OCI-LY1 (cell line): ENCODE data around the gene FAM120C.

Experiments
- H2AFZ ChIP-seq: fragments of 200-600 bp; sonication (generic), shearing (Covaris generic); 2 replicates; pipeline ENCODE4 v1.6.0; 2014; ENCODE audit warnings: antibody characterized with exemption, mild to moderate bottlenecking, low read length
- H3F3A ChIP-seq: fragments of 200-600 bp; sonication (generic), shearing (Covaris generic); 2 replicates; pipeline ENCODE4 v1.6.0; 2014; ENCODE audit warnings: mild to moderate bottlenecking, antibody characterized with exemption, low read length, moderate library complexity; ENCODE audit not compliant: insufficient read depth
- H3K27ac ChIP-seq: fragments of 200-600 bp; sonication (generic); 2 replicates; pipeline ENCODE4 v1.5.1; 2014; ENCODE audit warnings: low read length, mixed run types, mild to moderate bottlenecking, low read depth; ENCODE audit not compliant: poor library complexity, severe bottlenecking
- H3K27me3 ChIP-seq: fragments of 200-600 bp; sonication (generic); 2 replicates; pipeline ENCODE4 v1.6.0; 2014; ENCODE audit warnings: antibody characterized with exemption, mild to moderate bottlenecking, low read length, moderate library complexity; ENCODE audit not compliant: insufficient read depth
- H3K36me3 ChIP-seq: fragments of 200-600 bp; sonication (generic); 2 replicates; pipeline ENCODE4 v1.6.1; 2014; ENCODE audit warnings: mild to moderate bottlenecking, antibody characterized with exemption, low read length, moderate library complexity, mixed read lengths; ENCODE audit not compliant: insufficient read depth
- H3K4me1 ChIP-seq: fragments of 200-600 bp; sonication (generic); 2 replicates; pipeline ENCODE4 v1.5.1; 2014; ENCODE audit warnings: mild to moderate bottlenecking, low read length, moderate library complexity; ENCODE audit not compliant: insufficient read depth, severe bottlenecking
- H3K4me2 ChIP-seq: fragments of 200-600 bp; sonication (generic), shearing (Covaris generic); 2 replicates; pipeline ENCODE4 v1.6.1; 2014; ENCODE audit warnings: low read length
- H3K4me3 ChIP-seq: fragments of 200-600 bp; sonication (generic); 2 replicates; pipeline ENCODE4 v1.5.1; 2014; ENCODE audit warnings: low read length, low read depth, mild to moderate bottlenecking, mixed read lengths; ENCODE audit not compliant: poor library complexity, severe bottlenecking
- H3K79me2 ChIP-seq: fragments of 200-600 bp; shearing (Covaris generic); 2 replicates; pipeline ENCODE4 v1.6.1; 2016; ENCODE audit warnings: mixed run types, low read length, mixed read lengths; ENCODE audit not compliant: insufficient read depth
- H3K9ac ChIP-seq: fragments of 200-600 bp; sonication (generic), shearing (Covaris generic); 2 replicates; pipeline ENCODE4 v1.6.1; 2014; ENCODE audit warnings: mild to moderate bottlenecking, low read length, mixed read lengths
- H3K9me2 ChIP-seq: fragments of 200-600 bp; sonication (generic), shearing (Covaris generic); 2 replicates; pipeline ENCODE4 v1.6.1; 2014; ENCODE audit warnings: low read depth, mild to moderate bottlenecking, low read length, mixed read lengths
- H3K9me3 ChIP-seq: fragments of 200-600 bp; shearing (Covaris generic); 2 replicates; pipeline ENCODE4 v1.6.1; 2014; ENCODE audit warnings: low read length, mixed read lengths
- H4K20me1 ChIP-seq: fragments of 200-600 bp; sonication (generic), shearing (Covaris generic); 2 replicates; pipeline ENCODE4 v1.6.0; 2016; ENCODE audit warnings: mild to moderate bottlenecking, low read length; ENCODE audit not compliant: insufficient read depth
- EZH2 ChIP-seq: fragments of 200-600 bp; sonication (generic), shearing (Covaris generic); IDR thresholded peaks from 2 replicates; pipeline ENCODE4 v1.8.0; 2017; ENCODE audit warnings: borderline replicate concordance, mixed run types, mild to moderate bottlenecking, antibody characterized with exemption, low read length, moderate library complexity, mixed read lengths
- TF ChIP-seq, protein P1 (sequence below): fragments of 200-600 bp; sonication (generic), shearing (Covaris generic); IDR thresholded peaks from 2 replicates; pipeline ENCODE4 v1.5.1; 2017; ENCODE audit warnings: mild to moderate bottlenecking, antibody characterized with exemption, low read length, moderate library complexity, mixed read lengths

Gene FAM120C

DNA sequence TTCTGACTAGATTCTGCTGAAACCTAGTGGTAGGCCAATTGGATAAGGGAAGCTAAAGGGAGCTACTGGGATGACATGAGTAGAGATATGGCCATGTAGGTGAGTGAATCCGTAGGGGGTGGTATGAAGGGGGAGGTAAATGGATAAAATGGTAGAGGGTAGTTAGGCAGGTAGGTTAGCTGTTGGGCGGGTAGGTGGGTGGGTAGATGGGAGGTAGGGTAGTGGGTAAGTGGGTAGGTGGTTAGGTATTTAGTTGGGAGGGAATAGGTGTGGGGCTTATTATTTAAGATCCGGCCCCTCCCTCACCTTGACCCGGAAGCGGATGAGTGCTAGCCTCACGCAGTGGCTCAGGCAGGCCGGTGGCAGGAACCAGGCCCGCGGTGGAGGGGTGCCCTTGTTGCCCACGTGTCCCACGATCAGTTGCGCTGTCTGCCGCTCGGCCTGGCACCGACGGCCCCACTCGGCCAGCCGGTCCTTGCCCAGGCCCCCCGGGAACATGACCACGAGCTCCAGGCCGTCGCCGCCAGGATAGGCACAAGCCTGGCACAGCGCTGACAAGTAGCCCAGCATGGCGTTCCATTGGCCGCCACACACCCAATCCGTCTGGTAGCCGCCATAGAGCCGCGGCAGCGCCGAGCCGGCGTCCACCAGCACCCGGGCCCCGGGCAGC is 725 bp downstream of the FAM120C start:
- Histone ChIP-seq H3K9ac (peak overlapping the region; percentile 98), H3K4me1 (peaks cover 34% of the 10 kb centered on the region), H2AFZ (no peak overlapping the region), H3K4me3 (peak overlapping the region; percentile 87), H3K9me3 (no peaks in the 10 kb centered on the region), H3K27ac (peak overlapping the region; percentile 64), H3K9me2 (no peaks in the 10 kb centered on the region), H3F3A (no peaks in the 10 kb centered on the region), H3K4me2 (peak overlapping the region; percentile 85), H4K20me1 (no peaks in the 10 kb centered on the region), H3K36me3 (peaks cover 25% of the 10 kb centered on the region), H3K27me3 (no peaks in the 10 kb centered on the region), H3K79me2 (peaks cover 41% of the 10 kb centered on the region)
- TF ChIP-seq, protein P1, sequence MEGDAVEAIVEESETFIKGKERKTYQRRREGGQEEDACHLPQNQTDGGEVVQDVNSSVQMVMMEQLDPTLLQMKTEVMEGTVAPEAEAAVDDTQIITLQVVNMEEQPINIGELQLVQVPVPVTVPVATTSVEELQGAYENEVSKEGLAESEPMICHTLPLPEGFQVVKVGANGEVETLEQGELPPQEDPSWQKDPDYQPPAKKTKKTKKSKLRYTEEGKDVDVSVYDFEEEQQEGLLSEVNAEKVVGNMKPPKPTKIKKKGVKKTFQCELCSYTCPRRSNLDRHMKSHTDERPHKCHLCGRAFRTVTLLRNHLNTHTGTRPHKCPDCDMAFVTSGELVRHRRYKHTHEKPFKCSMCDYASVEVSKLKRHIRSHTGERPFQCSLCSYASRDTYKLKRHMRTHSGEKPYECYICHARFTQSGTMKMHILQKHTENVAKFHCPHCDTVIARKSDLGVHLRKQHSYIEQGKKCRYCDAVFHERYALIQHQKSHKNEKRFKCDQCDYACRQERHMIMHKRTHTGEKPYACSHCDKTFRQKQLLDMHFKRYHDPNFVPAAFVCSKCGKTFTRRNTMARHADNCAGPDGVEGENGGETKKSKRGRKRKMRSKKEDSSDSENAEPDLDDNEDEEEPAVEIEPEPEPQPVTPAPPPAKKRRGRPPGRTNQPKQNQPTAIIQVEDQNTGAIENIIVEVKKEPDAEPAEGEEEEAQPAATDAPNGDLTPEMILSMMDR, result no peak
- TF ChIP-seq EZH2, result no peak

GRCh38 chrX:54181202-54181953 is 1.7 kb downstream of the FAM120C start:
- no peak overlapping the region for H2AFZ ChIP-seq
- H3K27ac ChIP-seq, result peak overlapping the region; percentile 17
- peak overlapping the region; percentile 85 for H3K4me2 ChIP-seq
- peaks cover 41% of the 10 kb centered on the region for H3K79me2 ChIP-seq
- H3K4me1 ChIP-seq, result peaks cover 34% of the 10 kb centered on the region
- TF ChIP-seq EZH2, result no peak
- TF ChIP-seq, protein P1, result no peak
- H3F3A ChIP-seq, result no peaks in the 10 kb centered on the region
- peak overlapping the region; percentile 87 for H3K4me3 ChIP-seq
- no peaks in the 10 kb centered on the region for H4K20me1 ChIP-seq
- peaks cover 34% of the 10 kb centered on the region for H3K36me3 ChIP-seq
- H3K9me3 ChIP-seq, result no peaks in the 10 kb centered on the region
- H3K27me3 ChIP-seq, result no peaks in the 10 kb centered on the region
- H3K9me2 ChIP-seq, result no peaks in the 10 kb centered on the region
- peak overlapping the region; percentile 98 for H3K9ac ChIP-seq

- no peaks in the 10 kb centered on the region for H3K27me3 ChIP-seq
- H2AFZ ChIP-seq, result no peak overlapping the region
- H3K4me3 ChIP-seq, result peak overlapping the region; percentile 87
- peak overlapping the region; percentile 85 for H3K4me2 ChIP-seq
- no peaks in the 10 kb centered on the region for H3F3A ChIP-seq
- no peaks in the 10 kb centered on the region for H4K20me1 ChIP-seq
- H3K9me3 ChIP-seq, result no peaks in the 10 kb centered on the region
- peaks cover 41% of the 10 kb centered on the region for H3K79me2 ChIP-seq
- no peak overlapping the region for H3K27ac ChIP-seq
- peaks cover 34% of the 10 kb centered on the region for H3K4me1 ChIP-seq
- peak overlapping the region; percentile 98; the same call in 1 of the 2 replicates for H3K9ac ChIP-seq
- H3K9me2 ChIP-seq, result no peaks in the 10 kb centered on the region
- no peak for TF ChIP-seq EZH2
- TF ChIP-seq, protein P1, result no peak
- H3K36me3 ChIP-seq, result peaks cover 43% of the 10 kb centered on the region
Measured at GRCh38 chrX:54180403-54180802, 2.7 kb downstream of the FAM120C start.
